NB4 (cell line): ENCODE results near the gene CWF19L1.

Experiments
- DNase-seq: peaks from one replicate; pipeline ENCODE4 v3.0.0; 2010; ENCODE audit warnings: low read depth
- H3K4me3 ChIP-seq: one replicate; pipeline ENCODE4 v1.5.1; 2011; ENCODE audit warnings: mild to moderate bottlenecking, low read depth, low read length, moderate library complexity
- CTCF ChIP-seq: IDR thresholded peaks from one replicate; pipeline ENCODE4 v1.5.1; 2012; ENCODE audit warnings: low read depth, low read length
- MYC ChIP-seq: IDR thresholded peaks from 2 replicates; pipeline ENCODE4 v1.6.1; 2011; ENCODE audit warnings: low read depth, low read length
- POLR2A ChIP-seq: IDR thresholded peaks from 2 replicates; pipeline ENCODE4 v1.6.1; 2011; ENCODE audit warnings: mild to moderate bottlenecking; ENCODE audit not compliant: insufficient read length; ENCODE audit errors: extremely low read depth
- TF ChIP-seq, protein P1 (sequence below): IDR thresholded peaks from 2 replicates; pipeline ENCODE4 v1.6.1; 2011; ENCODE audit warnings: low read depth, low read length

Gene CWF19L1

GRCh38 chr10:100194711-100195110 is 72.7 kb downstream of the CWF19L1 start:
- no peak for TF ChIP-seq POLR2A
- no peak for TF ChIP-seq CTCF
- TF ChIP-seq MYC = no peak
- TF ChIP-seq, protein P1, sequence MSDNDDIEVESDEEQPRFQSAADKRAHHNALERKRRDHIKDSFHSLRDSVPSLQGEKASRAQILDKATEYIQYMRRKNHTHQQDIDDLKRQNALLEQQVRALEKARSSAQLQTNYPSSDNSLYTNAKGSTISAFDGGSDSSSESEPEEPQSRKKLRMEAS = no peak
- H3K4me3 ChIP-seq = no peak overlapping the region
- no peak for DNase-seq

DNA sequence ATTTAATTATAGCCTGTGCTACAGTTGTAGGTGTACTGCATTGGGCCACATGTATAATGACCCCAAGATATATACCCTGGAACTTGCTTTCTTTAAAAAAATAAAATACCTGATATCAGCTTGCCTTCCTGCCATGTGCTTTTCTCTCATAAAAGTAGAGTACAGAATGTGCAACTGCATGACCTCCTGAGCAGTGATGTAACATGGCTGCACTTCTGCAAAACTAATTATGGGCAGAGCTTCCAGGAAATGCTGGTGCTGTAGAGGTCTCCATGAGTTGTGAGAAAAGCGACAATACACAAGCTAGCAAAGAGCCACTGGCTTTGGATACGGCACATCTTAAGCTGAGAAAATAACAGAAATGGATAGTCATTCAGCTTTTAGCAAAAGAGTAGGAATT is 75.1 kb downstream of the CWF19L1 start:
- H3K4me3 ChIP-seq = no peak overlapping the region
- DNase-seq = peak; percentile 85
- TF ChIP-seq, protein P1 = peak; percentile 98
- no peak for TF ChIP-seq POLR2A
- TF ChIP-seq MYC = peak; percentile 99

GRCh38 chr10:100186253-100187212 is 80.9 kb downstream of the CWF19L1 start:
- H3K4me3 ChIP-seq = peak overlapping the region; percentile 73
- peak; percentile 83 for DNase-seq
- TF ChIP-seq MYC = peak; percentile 32; the same call in 1 of the 2 replicates
- TF ChIP-seq, protein P1 = peak; percentile 66
- peak; percentile 21 for TF ChIP-seq POLR2A
- no peak for TF ChIP-seq CTCF

DNA sequence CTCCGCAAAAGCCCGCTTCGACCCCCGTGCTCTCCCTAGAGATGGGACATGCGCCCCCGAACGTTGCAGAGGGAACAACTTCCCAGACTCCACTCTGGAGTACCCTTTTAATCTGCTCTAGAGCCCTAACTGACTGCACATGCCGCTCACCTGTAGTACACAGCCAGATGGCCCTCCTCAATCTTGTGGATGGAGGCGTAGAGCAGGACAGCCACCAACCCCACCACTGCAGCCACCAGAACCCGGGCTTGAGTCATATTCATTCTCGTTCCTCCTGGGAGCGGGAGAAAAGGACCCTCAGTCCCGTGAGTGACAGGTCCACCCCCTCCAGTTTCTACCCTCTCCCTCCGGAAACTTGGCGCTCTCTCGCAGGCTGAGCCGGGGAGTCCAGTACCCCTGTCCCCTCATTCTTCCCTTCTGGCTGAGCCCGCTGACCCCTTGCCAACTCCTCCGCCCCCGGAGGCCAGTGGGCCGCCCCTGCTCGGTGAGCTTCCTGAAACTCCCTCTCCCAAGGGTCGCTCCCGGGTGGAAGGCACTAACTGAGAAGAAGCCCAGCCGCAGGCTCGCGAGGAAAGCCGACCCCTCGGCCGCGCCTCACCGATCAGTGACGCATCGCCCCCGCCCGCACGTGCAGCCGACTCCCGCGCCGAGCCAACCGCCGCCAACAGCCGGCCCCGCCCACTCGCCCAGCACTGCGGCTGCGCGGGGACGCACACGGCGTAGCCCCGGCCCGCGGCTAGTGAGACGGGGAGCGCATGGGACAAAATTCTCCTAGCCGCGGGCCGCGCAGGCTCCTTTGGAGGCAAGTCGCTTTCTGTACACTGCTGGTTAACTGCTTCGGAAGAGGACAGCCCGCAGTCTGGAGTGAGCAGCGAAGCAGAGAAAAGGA is 81.8 kb downstream of the CWF19L1 start, which contains the start of gene ERLIN1:
Gene ERLIN1 (minus strand): TSS at position 666 of the 889 bp plus-strand sequence. CDS start 403 bp downstream, at position 263.
- peak; percentile 98 for DNase-seq
- peak within 1 kb of the TSS; percentile 79 for H3K4me3 ChIP-seq
- TF ChIP-seq CTCF = no peak
- peak; percentile 91 for TF ChIP-seq POLR2A
- TF ChIP-seq MYC = peak; percentile 96
- TF ChIP-seq, protein P1 = peak; percentile 94

DNA sequence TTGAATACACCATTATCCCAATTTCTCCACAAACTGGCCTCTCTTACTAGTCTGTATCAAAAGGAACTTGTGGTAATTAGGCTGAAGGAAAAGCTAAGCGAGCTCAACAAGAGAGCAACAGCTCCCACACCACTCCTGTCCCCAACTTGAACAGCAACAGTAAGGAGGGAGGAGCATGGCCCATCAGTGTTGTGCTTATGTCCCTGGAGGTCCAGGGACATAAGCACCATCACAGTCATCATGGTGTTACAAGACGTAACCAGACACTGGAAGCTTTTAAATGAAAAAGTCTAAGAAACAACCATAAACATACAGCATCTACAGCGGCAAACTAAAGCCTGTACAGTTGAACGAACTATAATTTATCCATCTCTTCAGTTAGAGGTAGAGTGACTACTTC is 82.6 kb downstream of the CWF19L1 start:
- no peak for TF ChIP-seq CTCF
- TF ChIP-seq POLR2A = peak; percentile 37
- DNase-seq = peak; percentile 87

More for the DNA sequence above, 82.6 kb downstream of the CWF19L1 start:
- H3K4me3 ChIP-seq = peak overlapping the region; percentile 79
